Gastroesophageal sphincter (tissue), 4 donors: ENCODE results near the gene FGF1. TPM values are rescaled to one million over a fixed set of nuclear protein-coding genes. Genes with fewer than 3 reads are reported as not detected.
A peak's percentile ranks its signal among the peaks of the same experiment; 100 is the strongest.

ENCODE experiments used
- ATAC-seq: fragments of 150-250 bp; one replicate; pipeline ENCODE4 v1.9.1; 2016; ENCODE audit warnings: mild to moderate bottlenecking, moderate library complexity
- H3K27ac ChIP-seq, 4 donors: fragments of 200-600 bp; sonication (generic) in 3 of 4; 1 replicate in 3 of 4; 2 replicates in 1 of 4; pipeline ENCODE4 v1.5.1; 2016 to 2019
- H3K27me3 ChIP-seq: fragments of 200-600 bp; sonication (generic); one replicate; pipeline ENCODE4 v1.5.1; 2019
- H3K36me3 ChIP-seq, 2 donors: fragments of 200-600 bp; sonication (generic); one replicate each; pipeline ENCODE4 v1.5.1; 2019; ENCODE audit warnings: control low read depth in 1 of 2
- H3K4me1 ChIP-seq, 3 donors: fragments of 200-600 bp; sonication (generic); 1 replicate in 2 of 3; 2 replicates in 1 of 3; pipeline ENCODE4 v1.5.1; 2016 to 2019; ENCODE audit warnings: control low read depth in 2 of 3
- H3K4me3 ChIP-seq, 2 donors: fragments of 200-600 bp; sonication (generic); one replicate each; pipeline ENCODE4 v1.5.1; 2019; ENCODE audit warnings: mild to moderate bottlenecking in 1 of 2, moderate library complexity in 1 of 2
- H3K9me3 ChIP-seq, 3 donors: fragments of 200-600 bp; sonication (generic); one replicate each; pipeline ENCODE4 v1.5.1; 2017 to 2019; ENCODE audit warnings: control low read depth in 2 of 3
- CTCF ChIP-seq, 4 experiments: fragments of 200-600 bp in 2 of 4; fragments of 450-650 bp in 2 of 4; sonication (generic) in 1 of 4; IDR thresholded peaks; one replicate each; pipeline ENCODE4 v1.5.1; 2017 to 2019; ENCODE audit warnings: antibody characterized with exemption in 4 of 4, mild to moderate bottlenecking in 2 of 4, moderate library complexity in 2 of 4
- EP300 ChIP-seq: sonication (generic); formaldehyde crosslinking; IDR thresholded peaks from one replicate; pipeline ENCODE4 v1.6.1; 2017; ENCODE audit warnings: antibody characterized with exemption, mild to moderate bottlenecking
- POLR2A ChIP-seq, 2 donors: fragments of 450-650 bp; IDR thresholded peaks; one replicate each; pipeline ENCODE4 v1.6.1; 2017; ENCODE audit warnings: antibody characterized with exemption in 2 of 2, mild to moderate bottlenecking in 2 of 2, moderate library complexity in 1 of 2
- POLR2AphosphoS5 ChIP-seq: sonication (generic); formaldehyde crosslinking; IDR thresholded peaks from one replicate; pipeline ENCODE4 v1.6.1; 2017; ENCODE audit warnings: antibody characterized with exemption
- WGBS, 2 donors: methylation state at CpG; one replicate each; pipeline ENCODE4 v1.1.5; 2018; ENCODE audit warnings: low coverage in 1 of 2; 5-methylcytosine and 5-hydroxymethylcytosine counted together
- total RNA-seq, 4 donors: library from RNA; depleted of rRNA; stranded (reverse); fragments of >200 nt; gene quantifications; one replicate each; pipeline ENCODE4 v1.1.0, GENCODE V29; 2016

FGF1 gene
- total RNA-seq, 4 donors from 2014 or later: 0.16 to 4.2 (median 2.9) TPM

GRCh38 chr5:142686968-142687367 lies 1.1 kb upstream of the FGF1 start:
- H3K4me3 ChIP-seq: no peak overlapping the region
- H3K27me3 ChIP-seq: no peaks in the 10 kb centered on the region
- H3K9me3 ChIP-seq: no peaks in the 10 kb centered on the region
- 88 to 90% methylated on average over 2 to 4 of the region's 4 CpGs for WGBS, 2 donors
- no peak for TF ChIP-seq CTCF (IDR thresholded peaks at IDR 0.05)
- TF ChIP-seq POLR2AphosphoS5: no peak
- no peak for TF ChIP-seq POLR2A (IDR thresholded peaks at IDR 0.05)
- no peak for TF ChIP-seq EP300
- no peaks in the 10 kb centered on the region for H3K36me3 ChIP-seq
- peaks cover 0 to 33% (median 18%) of the 10 kb centered on the region in 3 donors for H3K4me1 ChIP-seq
- peak overlapping the region in 3 of 4 donors; percentile 73 to 86 (median 76) for H3K27ac ChIP-seq
- no peak for ATAC-seq

GRCh38 chr5:142686210-142686734 lies 382 bp upstream of the FGF1 start:
- H3K4me1 ChIP-seq: peaks cover 0 to 33% (median 18%) of the 10 kb centered on the region in 3 donors
- no peaks in the 10 kb centered on the region for H3K36me3 ChIP-seq
- TF ChIP-seq EP300 (no peak), CTCF (IDR thresholded peaks at IDR 0.05) (no peak), POLR2AphosphoS5 (no peak)
- ATAC-seq: peak; percentile 27
- H3K27me3 ChIP-seq: no peaks in the 10 kb centered on the region
- 3 to 7% methylated on average over 5 to 6 of the region's 11 CpGs for WGBS, 2 donors
- H3K27ac ChIP-seq: peak overlapping the region in 3 of 4 donors; percentile 73 to 86 (median 76)
- H3K9me3 ChIP-seq: no peaks in the 10 kb centered on the region
- no peak overlapping the region for H3K4me3 ChIP-seq

GRCh38 chr5:142684508-142685041 lies 1.3 kb downstream of the FGF1 start:
- 20 to 42% methylated on average over 3 to 6 of the region's 9 CpGs for WGBS, 2 donors
- peak; percentile 21 for ATAC-seq
- H3K27ac ChIP-seq: peak overlapping the region in 3 of 4 donors; percentile 73 to 86 (median 76)
- peaks cover 0 to 33% (median 18%) of the 10 kb centered on the region in 3 donors for H3K4me1 ChIP-seq
- no peaks in the 10 kb centered on the region for H3K27me3 ChIP-seq
- no peaks in the 10 kb centered on the region for H3K9me3 ChIP-seq
- no peak for TF ChIP-seq CTCF (IDR thresholded peaks at IDR 0.05)
- TF ChIP-seq EP300: no peak
- TF ChIP-seq POLR2A (IDR thresholded peaks at IDR 0.05): no peak
- peak; percentile 36 for TF ChIP-seq POLR2AphosphoS5
- no peaks in the 10 kb centered on the region for H3K36me3 ChIP-seq
- H3K4me3 ChIP-seq: no peak overlapping the region

GRCh38 chr5:142683881-142684505 lies 1.9 kb downstream of the FGF1 start:
- no peaks in the 10 kb centered on the region for H3K36me3 ChIP-seq
- H3K27ac ChIP-seq: peak overlapping the region in 3 of 4 donors; percentile 73 to 86 (median 76)
- no peaks in the 10 kb centered on the region for H3K9me3 ChIP-seq
- H3K4me3 ChIP-seq: no peak overlapping the region
- 65 to 86% methylated on average over 3 of the region's 5 CpGs for WGBS, 2 donors
- H3K4me1 ChIP-seq: peaks cover 0 to 33% (median 18%) of the 10 kb centered on the region in 3 donors
- TF ChIP-seq POLR2AphosphoS5 (no peak), EP300 (no peak), CTCF (IDR thresholded peaks at IDR 0.05) (no peak), POLR2A (IDR thresholded peaks at IDR 0.05) (no peak)
- no peaks in the 10 kb centered on the region for H3K27me3 ChIP-seq
- ATAC-seq: no peak

- no peak for ATAC-seq
- no peaks in the 10 kb centered on the region for H3K27me3 ChIP-seq
- 86 to 100% methylated on average over 1 of the region's 3 CpGs for WGBS, 2 donors
Observed at GRCh38 chr5:142683116-142683515, 2.8 kb downstream of the FGF1 start.

More at GRCh38 chr5:142683116-142683515, 2.8 kb downstream of the FGF1 start:
- Histone ChIP-seq H3K36me3 (no peaks in the 10 kb centered on the region), H3K27ac (no peak overlapping the region), H3K9me3 (no peaks in the 10 kb centered on the region), H3K4me1 (peaks cover 0 to 33% (median 18%) of the 10 kb centered on the region in 3 donors), H3K4me3 (no peak overlapping the region)
- TF ChIP-seq POLR2A (IDR thresholded peaks at IDR 0.05): no peak
- TF ChIP-seq POLR2AphosphoS5: no peak
- no peak for TF ChIP-seq CTCF (IDR thresholded peaks at IDR 0.05)
- no peak for TF ChIP-seq EP300
